ENCODE data around the gene STARD3NL. TPM values are rescaled to one million over a fixed set of nuclear protein-coding genes. Genes with fewer than 3 reads are reported as not detected.

Gene STARD3NL
- total and polyA plus RNA-seq, 2 of the 13 experiments (the other 11 are each of a cell fraction or from before 2014, with no cell fraction given), result 37.3 to 42.3 TPM

- Histone ChIP-seq H3K79me2 (ENCODE audit: insufficient read depth, low read length) (no peaks in the 10 kb centered on the region), H3K36me3 (replicated peaks in 1 of 2; ENCODE audit: control insufficient read depth in 1 of 2, insufficient read depth in 2 of 2, low read length in 2 of 2) (peaks cover 1 to 11% of the 10 kb centered on the region in 2 experiments; a peak in 2 of 5 replicates), H3K4me3 (replicated peaks in 1 of 3; ENCODE audit: insufficient read depth in 1 of 3, low read depth in 2 of 3, low read length in 3 of 3) (no peak overlapping the region), H2AFZ (ENCODE audit: low read length) (no peak overlapping the region), H3K4me2 (ENCODE audit: low read depth, low read length) (no peak overlapping the region), H3K9ac (ENCODE audit: insufficient read depth, low read depth, low read length) (no peak overlapping the region), H3K27me3 (ENCODE audit: control insufficient read depth in 1 of 2, insufficient read depth in 2 of 2, low read length in 2 of 2) (no peaks in the 10 kb centered on the region), H3K4me1 (ENCODE audit: insufficient read depth, low read length) (no peaks in the 10 kb centered on the region), H4K20me1 (ENCODE audit: insufficient read depth, low read length) (no peaks in the 10 kb centered on the region), H3K9me3 (ENCODE audit: low read length) (no peaks in the 10 kb centered on the region), H3K27ac (ENCODE audit: extremely low read length, insufficient read depth, low read length) (no peak overlapping the region)
- POLR2A ChIA-PET, result no interaction called here
- ATAC-seq, result no peak
- no peak for FAIRE-seq
- BruUV-seq (replicated peaks), result no TSS peak
- CTCF ChIA-PET (ENCODE audit: low intra/inter-chr PET ratio, low total read pairs), result no interaction called here
- 100% methylated on average over 5 of the region's 5 CpGs for WGBS (ENCODE audit: low lambda C conversion rate)
- TF ChIP-seq MEIS1 (CRISPR knock-in tag; IDR thresholded peaks at IDR 0.05; ENCODE audit: borderline replicate concordance), result no peak
- TF ChIP-seq ZNF33B (CRISPR knock-in tag; IDR thresholded peaks at IDR 0.05), result no peak
- TF ChIP-seq YEATS2 (CRISPR knock-in tag; IDR thresholded peaks at IDR 0.05; ENCODE audit: borderline replicate concordance), result no peak
- TF ChIP-seq ZNF432 (CRISPR knock-in tag; IDR thresholded peaks at IDR 0.05; ENCODE audit: borderline replicate concordance), result no peak
- no peak for TF ChIP-seq EEA1 (CRISPR knock-in tag; IDR thresholded peaks at IDR 0.05; ENCODE audit: borderline replicate concordance)
- no peak for TF ChIP-seq RFXANK (CRISPR knock-in tag; IDR thresholded peaks at IDR 0.05)
- no peak for TF ChIP-seq SNAI1 (CRISPR knock-in tag; IDR thresholded peaks at IDR 0.05; ENCODE audit: borderline replicate concordance)
- no peak for TF ChIP-seq ZNF256 (CRISPR knock-in tag; conservative IDR thresholded peaks at IDR 0.05)
- no peak for TF ChIP-seq ONECUT2 (CRISPR knock-in tag; IDR thresholded peaks at IDR 0.05)
- TF ChIP-seq ZC3H13 (CRISPR knock-in tag; IDR thresholded peaks at IDR 0.05), result no peak
- TF ChIP-seq PHF8 (CRISPR knock-in tag; IDR thresholded peaks at IDR 0.05), result no peak
- TF ChIP-seq UBTF (CRISPR knock-in tag; IDR thresholded peaks at IDR 0.05), result no peak
- intact Hi-C loops (cut with micrococcal nuclease; ENCODE audit: unreplicated experiment) (no loop called here), in situ Hi-C loops (cut with HindIII; ENCODE audit: extremely low pct_ligation_motif_present, low pct_unique_long_range_greater_than_20kb) (no loop called here)
- DNase-seq (ENCODE audit: low spot score), result no peak
These were observed 28.0 kb downstream of the STARD3NL start for GRCh38 chr7:38206071-38206470.
